SK-N-SH treated with all-trans-retinoic acid at 6 μM for 48 hours (cell line): ENCODE results near the gene URI1.

ENCODE experiments used
- CREB5 ChIP-seq: fragments of 250-450 bp; sonication (Bioruptor Pico); IDR thresholded peaks from 2 replicates; pipeline ENCODE4 v1.5.1; 2020; ENCODE audit warnings: low read depth, mild to moderate bottlenecking, moderate library complexity
- ESRRG ChIP-seq: fragments of 250-450 bp; sonication (Bioruptor Pico); IDR thresholded peaks from 2 replicates; pipeline ENCODE4 v1.6.1; 2021; ENCODE audit warnings: mild to moderate bottlenecking
- PATZ1 ChIP-seq: fragments of 250-450 bp; sonication (Bioruptor Pico); IDR thresholded peaks from 2 replicates; pipeline ENCODE4 v1.8.0; 2020; ENCODE audit warnings: mild to moderate bottlenecking, moderate library complexity, borderline replicate concordance
- POU6F1 ChIP-seq: fragments of 250-450 bp; sonication (Bioruptor Pico); IDR thresholded peaks from 2 replicates; pipeline ENCODE4 v1.8.0; 2021; ENCODE audit warnings: low read depth, mild to moderate bottlenecking, moderate library complexity, borderline replicate concordance
- RARB ChIP-seq: fragments of 250-450 bp; sonication (Bioruptor Pico); IDR thresholded peaks from 2 replicates; pipeline ENCODE4 v1.8.0; 2021; ENCODE audit warnings: mild to moderate bottlenecking, moderate library complexity
- SNAI2 ChIP-seq: fragments of 250-450 bp; sonication (Bioruptor Pico); IDR thresholded peaks from 2 replicates; pipeline ENCODE4 v1.5.0; 2020; ENCODE audit warnings: mild to moderate bottlenecking, moderate library complexity
- TCF4 ChIP-seq: fragments of 250-450 bp; sonication (Bioruptor Pico); IDR thresholded peaks from 2 replicates; pipeline ENCODE4 v1.8.0; 2021; ENCODE audit warnings: mild to moderate bottlenecking, moderate library complexity, borderline replicate concordance
- TOX ChIP-seq: fragments of 250-450 bp; sonication (Bioruptor Pico); IDR thresholded peaks from 2 replicates; pipeline ENCODE4 v1.8.0; 2021; ENCODE audit warnings: mild to moderate bottlenecking, moderate library complexity, borderline replicate concordance
- TSHZ2 ChIP-seq: fragments of 250-450 bp; sonication (Bioruptor Pico); IDR thresholded peaks from 2 replicates; pipeline ENCODE4 v1.5.0; 2020; ENCODE audit warnings: mild to moderate bottlenecking, moderate library complexity
- ZFP3 ChIP-seq: fragments of 250-450 bp; sonication (Bioruptor Pico); IDR thresholded peaks from 2 replicates; pipeline ENCODE4 v1.5.0; 2020; ENCODE audit warnings: mild to moderate bottlenecking, moderate library complexity
- ZFP30 ChIP-seq: fragments of 450-650 bp; formaldehyde crosslinking; IDR thresholded peaks from 2 replicates; pipeline ENCODE4 v1.5.0; 2022; ENCODE audit warnings: mild to moderate bottlenecking, moderate library complexity
- ZNF565 ChIP-seq: fragments of 450-650 bp; formaldehyde crosslinking; conservative IDR thresholded peaks from 2 replicates; pipeline ENCODE4 v1.5.0; 2020; ENCODE audit warnings: low read depth, mild to moderate bottlenecking, moderate library complexity
- ZNF8 ChIP-seq: fragments of 450-650 bp; formaldehyde crosslinking; IDR thresholded peaks from 2 replicates; pipeline ENCODE4 v1.5.0; 2020; ENCODE audit warnings: mild to moderate bottlenecking, moderate library complexity

- TF ChIP-seq TCF4 (CRISPR knock-in tag) (no peak), SNAI2 (CRISPR knock-in tag) (no peak), ZNF565 (CRISPR knock-in tag) (no peak), TOX (CRISPR knock-in tag) (no peak), ZFP3 (no peak), TSHZ2 (no peak), CREB5 (CRISPR knock-in tag) (no peak), RARB (CRISPR knock-in tag) (no peak), PATZ1 (CRISPR knock-in tag) (no peak), ESRRG (CRISPR knock-in tag) (no peak), POU6F1 (CRISPR knock-in tag) (no peak), ZNF8 (CRISPR knock-in tag) (no peak), ZFP30 (CRISPR knock-in tag) (no peak)
Observed at GRCh38 chr19:29999490-29999889, 57.5 kb downstream of the URI1 start.
